Measurements from ENCODE around the gene HES2. TPM values are rescaled to one million over a fixed set of nuclear protein-coding genes. Genes with fewer than 3 reads are reported as not detected.
"Not testable (repeated sequence)": the region's sequence is repeated elsewhere in the genome, so short reads cannot be mapped to it uniquely, and the experiment has no call there.

The HES2 gene
- total and polyA plus RNA-seq, 9 of the 15 experiments (the other 6 are each of a cell fraction or from before 2014, with no cell fraction given): 0.05 to 0.18 (median 0.07) TPM; not detected in 4

DNA sequence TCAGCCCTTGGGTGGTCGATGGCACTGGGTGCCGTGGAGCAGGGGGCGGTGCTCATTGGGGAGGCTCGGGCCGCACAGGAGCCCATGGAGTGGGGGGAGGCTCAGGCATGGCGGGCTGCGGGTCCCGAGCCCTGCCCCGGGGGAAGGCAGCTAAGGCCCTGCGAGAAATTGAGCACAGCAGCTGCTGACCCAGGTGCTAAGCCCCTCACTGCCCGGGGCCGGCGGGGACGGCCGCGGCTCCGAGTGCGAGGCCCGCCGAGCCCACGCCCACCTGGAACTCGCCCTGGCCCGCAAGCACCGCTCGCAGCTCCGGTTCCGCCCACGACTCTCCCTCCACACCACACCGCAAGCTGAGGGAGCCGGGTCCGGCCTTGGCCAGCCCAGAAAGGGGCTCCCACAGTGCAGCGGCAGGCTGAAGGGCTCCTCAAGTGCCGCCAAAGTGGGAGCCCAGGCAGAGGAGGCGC lies 23.9 kb downstream of the HES2 start:
- H2AFZ ChIP-seq (ENCODE audit: low read depth, low read length); H3K4me3 ChIP-seq; H3K9me1 ChIP-seq (ENCODE audit: control insufficient read depth, insufficient read depth, low read length); H3K9me3 ChIP-seq (replicated peaks; ENCODE audit: control insufficient read depth, insufficient read depth, low read depth, low read length); BruUV-seq (replicated peaks); DNase-seq (ENCODE audit: extremely low read depth in 1 of 4, low spot score in 3 of 4); H3K27me3 ChIP-seq (ENCODE audit: control insufficient read depth in 2 of 2, insufficient read depth in 2 of 2, low read length in 2 of 2); FAIRE-seq; in situ Hi-C loops (cut with MboI); intact Hi-C loops (cut with micrococcal nuclease); H3K36me3 ChIP-seq (ENCODE audit: control insufficient read depth, insufficient read depth, low read length); ATAC-seq; H3K4me2 ChIP-seq (ENCODE audit: insufficient read depth, low read length); H4K20me1 ChIP-seq (replicated peaks; ENCODE audit: control insufficient read depth, insufficient read depth, low read length); H3K27ac ChIP-seq (ENCODE audit: extremely low read depth, low read depth, low read length); H3K9ac ChIP-seq (ENCODE audit: insufficient read depth in 1 of 2, low read depth in 2 of 2, low read length in 2 of 2): not testable (repeated sequence)
- POLR2A ChIA-PET: interaction anchor here (3.6 kb wide), 1 partner anchor 28 kb away, joined by 15 read pairs; no protein-coding TSS in a partner anchor
- Histone ChIP-seq H3K4me1 (replicated peaks in 1 of 2; ENCODE audit: control insufficient read depth in 2 of 2, insufficient read depth in 2 of 2, low read length in 2 of 2) (peaks cover 13 to 23% of the 10 kb centered on the region in 2 experiments), H3K79me2 (ENCODE audit: control insufficient read depth, insufficient read depth, low read length) (peaks cover 20% of the 10 kb centered on the region)
- CTCF ChIA-PET (ENCODE audit: low intra/inter-chr PET ratio): interaction anchor here (1.6 kb wide), 1 partner anchor 47 kb away, joined by 6 read pairs; no protein-coding TSS in a partner anchor
- WGBS (ENCODE audit: insufficient coverage, low coverage, missing lambda C conversion rate): 96% methylated on average over 19 of the region's 34 CpGs
- TF ChIP-seq ZBTB33 (CRISPR knock-in tag; IDR thresholded peaks at IDR 0.05): 0 out of 2 replicates have a peak, but pooled peaks have one; percentile 60

DNA sequence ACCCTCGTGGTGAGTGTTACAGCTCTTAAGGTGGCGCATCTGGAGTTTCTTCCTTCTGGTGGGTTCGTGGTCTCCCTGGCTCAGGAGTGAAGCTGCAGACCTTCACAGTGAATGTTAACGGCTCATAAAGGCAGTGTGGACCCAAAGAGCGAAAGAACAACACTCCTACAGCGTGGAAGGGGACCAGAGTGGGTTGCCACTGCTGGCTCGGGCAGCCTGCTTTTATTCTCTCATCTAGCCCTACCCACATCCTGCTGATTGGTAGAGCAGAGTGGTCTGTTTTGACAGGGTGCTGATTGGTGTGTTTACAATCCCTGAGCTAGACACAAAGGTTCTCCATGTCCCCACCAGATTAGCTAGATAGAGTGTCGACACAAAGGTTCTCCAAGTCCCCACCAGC lies 24.6 kb downstream of the HES2 start:
- intact Hi-C loops (cut with micrococcal nuclease); H3K27ac ChIP-seq (ENCODE audit: extremely low read depth, low read depth, low read length); H3K9ac ChIP-seq (ENCODE audit: insufficient read depth in 1 of 2, low read depth in 2 of 2, low read length in 2 of 2); CTCF ChIA-PET (ENCODE audit: low intra/inter-chr PET ratio); H3K27me3 ChIP-seq (ENCODE audit: control insufficient read depth in 2 of 2, insufficient read depth in 2 of 2, low read length in 2 of 2); H3K36me3 ChIP-seq (ENCODE audit: control insufficient read depth, insufficient read depth, low read length); H3K4me3 ChIP-seq; DNase-seq (ENCODE audit: extremely low read depth in 1 of 4, low spot score in 3 of 4); H3K9me1 ChIP-seq (ENCODE audit: control insufficient read depth, insufficient read depth, low read length); H3K4me2 ChIP-seq (ENCODE audit: insufficient read depth, low read length); H2AFZ ChIP-seq (ENCODE audit: low read depth, low read length); in situ Hi-C loops (cut with MboI); FAIRE-seq; BruUV-seq (replicated peaks); ATAC-seq; H3K9me3 ChIP-seq (replicated peaks; ENCODE audit: control insufficient read depth, insufficient read depth, low read depth, low read length); H4K20me1 ChIP-seq (replicated peaks; ENCODE audit: control insufficient read depth, insufficient read depth, low read length); TF ChIP-seq ETV6 (IDR thresholded peaks at IDR 0.05; ENCODE audit: borderline replicate concordance in 1 of 2, low read depth in 2 of 2, low read length in 1 of 2): not testable (repeated sequence)
- TF ChIP-seq ETV6 (CRISPR knock-in tag; IDR thresholded peaks at IDR 0.05; ENCODE audit: borderline replicate concordance) (0 out of 2 replicates have a peak, but pooled peaks have one; percentile 44), NFYB (IDR thresholded peaks at IDR 0.05; ENCODE audit: extremely low read depth, insufficient read length) (peak; percentile 39), SUPT5H (IDR thresholded peaks at IDR 0.05) (peak; percentile 34; the same call in 1 of the 2 replicates), MLLT1 (IDR thresholded peaks at IDR 0.05) (peak in 1 of 2 experiments; percentile 50; a peak in 1 of 4 replicates), POLR2A (conservative IDR thresholded peaks at IDR 0.05) (peak; percentile 71; the same call in 1 of the 2 replicates)
- whole genome bisulfite sequencing (ENCODE audit: insufficient coverage, low coverage, missing lambda C conversion rate): 85% methylated on average over 8 of the region's 8 CpGs
- POLR2A ChIA-PET: interaction anchor here (0.6 to 3.6 kb wide), 4 partner anchors 27 to 101 kb away, joined by 3 to 15 read pairs (median 5); no protein-coding TSS in a partner anchor
- H3K79me2 ChIP-seq (ENCODE audit: control insufficient read depth, insufficient read depth, low read length): peaks cover 20% of the 10 kb centered on the region
- peaks cover 13 to 23% of the 10 kb centered on the region in 2 experiments for H3K4me1 ChIP-seq (replicated peaks in 1 of 2; ENCODE audit: control insufficient read depth in 2 of 2, insufficient read depth in 2 of 2, low read length in 2 of 2)

Data from K562 (cell line).